ENCODE measurements around the gene INAFM1. TPM values are rescaled to one million over a fixed set of nuclear protein-coding genes. Genes with fewer than 3 reads are reported as not detected.

Gene INAFM1
- total and polyA plus RNA-seq, 9 of the 15 experiments (the other 6 are each of a cell fraction or from before 2014, with no cell fraction given) = 0.71 to 30.9 (median 3.1) TPM

GRCh38 chr19:47232422-47233211 lies 42.1 kb upstream of the INAFM1 start (continued):
- TF ChIP-seq DLX4 (CRISPR knock-in tag; IDR thresholded peaks at IDR 0.05) (no peak), ESRRA (IDR thresholded peaks at IDR 0.05; ENCODE audit: borderline replicate concordance, low read depth) (no peak), JUN (IDR thresholded peaks at IDR 0.05; ENCODE audit: borderline replicate concordance, low read depth, low read length) (peak; percentile 40; the same call in 1 of the 2 replicates), JUN (CRISPR knock-in tag; IDR thresholded peaks at IDR 0.05; ENCODE audit: borderline replicate concordance) (no peak), ZNF780A (CRISPR knock-in tag; IDR thresholded peaks at IDR 0.05) (no peak), TARDBP (IDR thresholded peaks at IDR 0.05) (no peak), ATF3 (IDR thresholded peaks at IDR 0.05) (peak; percentile 82), ATF3 (CRISPR knock-in tag; conservative IDR thresholded peaks at IDR 0.05) (no peak), FOXK2 (conservative IDR thresholded peaks at IDR 0.05 in 1 of 2, IDR thresholded peaks at IDR 0.05 in 1 of 2; ENCODE audit: low read depth in 2 of 2) (no peak), SAP30 (IDR thresholded peaks at IDR 0.05; ENCODE audit: borderline replicate concordance, insufficient read depth, low read depth, low read length, poor library complexity, severe bottlenecking) (no peak), NR0B1 (IDR thresholded peaks at IDR 0.05; ENCODE audit: partially characterized antibody) (no peak), ARID1B (IDR thresholded peaks at IDR 0.05) (peak; percentile 40), KLF1 (tag; IDR thresholded peaks at IDR 0.05) (no peak), FOSL1 (tag; conservative IDR thresholded peaks at IDR 0.05) (peak; percentile 49), CEBPG (CRISPR knock-in tag; IDR thresholded peaks at IDR 0.05) (no peak), CEBPG (tag; conservative IDR thresholded peaks at IDR 0.05 in 1 of 2, IDR thresholded peaks at IDR 0.05 in 1 of 2) (0 out of 4 replicates have a peak, but pooled peaks of 1 of the 2 experiments have one; percentile 9), NFRKB (IDR thresholded peaks at IDR 0.05; ENCODE audit: low read depth) (no peak), MLX (CRISPR knock-in tag; conservative IDR thresholded peaks at IDR 0.05) (no peak), HIVEP1 (CRISPR knock-in tag; IDR thresholded peaks at IDR 0.05) (no peak), FOXP4 (CRISPR knock-in tag; IDR thresholded peaks at IDR 0.05; ENCODE audit: borderline replicate concordance) (no peak), ATF7 (IDR thresholded peaks at IDR 0.05) (peak; percentile 42; the same call in 1 of the 2 replicates), SMARCA4 (IDR thresholded peaks at IDR 0.05) (peak; percentile 41; the same call in 1 of the 2 replicates)

All from K562 (cell line).